ENCODE data around the gene PDE6C.
A peak's percentile ranks its signal among the peaks of the same experiment; 100 is the strongest.

Gene PDE6C

GRCh38 chr10:93710333-93710909 lies 98.1 kb downstream of the PDE6C start:
- no peak for DNase-seq

DNA sequence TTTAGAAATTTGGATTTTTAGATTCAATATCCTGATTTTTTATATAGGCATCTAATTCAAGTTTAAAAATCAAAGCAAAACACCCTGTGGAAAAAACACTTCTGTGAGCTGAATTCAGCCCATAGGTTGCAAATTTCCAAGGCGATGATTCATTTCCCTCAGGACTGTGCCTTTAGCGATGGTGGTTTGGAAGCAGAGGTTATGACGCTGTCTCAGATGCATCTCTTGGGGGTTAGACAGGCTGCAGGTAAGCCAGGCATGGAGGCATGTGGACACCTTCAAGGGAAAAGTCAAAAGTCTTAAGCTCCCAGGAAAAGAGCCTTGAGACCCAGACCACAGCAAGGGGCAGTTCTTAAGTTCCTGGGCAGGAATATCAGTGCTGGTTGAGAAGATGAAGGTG lies 99.6 kb downstream of the PDE6C start:
- DNase-seq = no peak

DNA sequence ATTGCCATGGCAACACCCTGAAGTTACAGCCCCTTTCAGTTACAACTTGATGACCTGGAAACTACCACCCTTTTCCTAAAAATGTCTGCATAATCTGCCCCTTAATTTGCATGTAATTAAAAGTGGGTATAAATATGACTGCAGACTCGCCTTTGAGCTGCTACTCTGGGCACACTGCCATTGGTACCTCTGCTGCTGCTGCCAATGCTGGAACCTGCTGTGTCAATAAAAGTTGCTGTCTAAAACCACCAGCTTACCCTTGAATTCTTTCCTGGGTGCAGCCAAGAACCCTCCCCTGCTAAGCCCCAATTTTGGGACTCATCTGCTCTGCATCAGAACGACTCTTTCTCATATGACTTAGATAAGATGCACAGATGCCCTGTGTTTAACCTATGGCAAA lies 100.3 kb downstream of the PDE6C start:
- no peak for DNase-seq

DNA sequence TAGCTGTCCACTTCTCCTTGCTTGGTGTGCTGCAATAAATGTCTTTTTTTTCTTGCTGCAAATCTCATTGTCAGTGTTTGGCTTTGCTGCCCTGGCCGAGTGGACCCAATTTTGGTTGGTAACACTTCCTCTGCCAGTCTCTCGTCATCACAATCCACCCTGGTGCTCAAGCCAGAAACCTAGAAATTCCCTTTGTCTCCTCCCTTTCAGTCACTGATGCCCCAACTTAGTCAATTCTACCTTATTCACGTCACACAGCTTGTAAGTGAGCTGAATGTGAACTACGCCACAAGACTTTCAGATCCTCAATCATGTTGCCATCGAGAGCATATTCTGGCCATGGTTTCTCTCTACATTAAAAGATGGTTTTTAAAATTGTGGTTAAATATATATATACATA lies 103.0 kb downstream of the PDE6C start:
- DNase-seq = peak; percentile 16
